Activated gamma-delta T cell (primary cell): Measurements from ENCODE around the gene KLHL26.

Experiments
- DNase-seq: peaks from one replicate; lab custom pipeline; 2025; lab: John Stamatoyannopoulos, UW

Gene KLHL26

DNA sequence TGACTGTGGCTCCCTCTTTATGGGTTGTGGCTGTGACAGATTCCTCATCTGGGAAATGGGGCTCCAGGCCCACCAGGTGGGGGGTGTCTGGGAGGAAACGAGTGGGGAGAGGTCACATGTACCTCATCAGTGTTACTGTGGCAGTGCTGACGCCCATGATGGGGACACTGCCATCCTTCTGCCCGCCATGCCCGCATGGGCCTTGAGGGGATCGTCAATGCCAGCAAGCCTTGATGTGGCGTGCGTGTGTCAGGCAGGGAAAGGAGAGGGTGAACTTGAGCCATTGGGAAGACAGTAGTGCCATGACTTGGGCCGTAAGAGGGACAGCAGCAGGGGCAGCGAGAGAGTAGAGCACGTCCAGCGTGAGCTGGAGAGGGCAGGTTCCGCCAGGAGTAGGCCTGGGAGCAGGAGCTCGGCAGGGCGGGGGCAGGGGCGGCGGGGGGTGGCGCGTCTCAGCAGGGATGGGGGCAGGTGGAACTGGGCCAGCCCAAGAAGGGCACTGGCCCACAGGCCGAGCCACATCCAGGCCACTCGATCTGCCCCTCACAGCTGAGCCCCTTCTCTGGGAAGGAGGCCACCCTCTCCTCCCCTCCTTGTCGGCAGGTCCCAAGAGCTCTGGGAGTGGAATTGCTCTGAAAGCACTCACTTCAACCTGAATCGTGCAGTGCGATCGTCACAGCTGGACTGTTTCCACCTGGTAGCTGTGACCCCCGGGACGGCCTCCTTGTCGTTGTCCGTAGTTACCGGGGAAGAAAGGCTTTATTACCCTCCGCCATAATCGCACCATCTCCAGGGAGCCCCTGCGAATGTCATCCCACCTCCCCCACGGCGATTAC lies 9.9 kb downstream of the KLHL26 start:
- no peak for DNase-seq

- no peak for DNase-seq
Observed at GRCh38 chr19:18647371-18647767, 10.5 kb downstream of the KLHL26 start.

GRCh38 chr19:18647807-18648206 lies 11.0 kb downstream of the KLHL26 start:
- DNase-seq = no peak

- no peak for DNase-seq
Observed at GRCh38 chr19:18648973-18649315, 12.1 kb downstream of the KLHL26 start.

GRCh38 chr19:18649371-18650020 lies 12.7 kb downstream of the KLHL26 start:
- DNase-seq = no peak

GRCh38 chr19:18650021-18650390 lies 13.2 kb downstream of the KLHL26 start:
- DNase-seq = no peak

GRCh38 chr19:18650468-18651041 lies 13.7 kb downstream of the KLHL26 start:
- no peak for DNase-seq

GRCh38 chr19:18651300-18651699 lies 14.5 kb downstream of the KLHL26 start:
- no peak for DNase-seq

DNA sequence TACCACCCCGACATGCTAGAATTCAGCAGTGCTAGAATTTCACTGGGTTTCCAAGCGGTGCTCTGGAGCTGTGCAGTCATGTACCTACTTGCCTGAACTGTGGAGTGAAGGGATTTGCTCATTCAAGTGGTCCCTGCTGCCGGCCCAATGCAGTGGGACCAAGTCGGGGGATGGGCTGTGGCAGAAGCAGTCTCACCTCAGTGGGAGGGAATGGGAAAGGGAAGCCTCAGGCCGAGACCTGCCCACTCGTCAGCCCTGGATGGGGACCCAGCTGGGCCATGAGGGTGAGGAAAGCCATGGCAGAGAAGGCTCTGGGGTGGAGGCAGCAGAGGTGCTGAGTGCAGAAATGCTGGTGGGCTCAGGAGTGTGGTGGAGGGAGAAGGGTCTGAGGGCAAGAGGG lies 14.9 kb downstream of the KLHL26 start:
- no peak for DNase-seq

GRCh38 chr19:18653853-18654252 lies 17.0 kb downstream of the KLHL26 start:
- DNase-seq = no peak

DNA sequence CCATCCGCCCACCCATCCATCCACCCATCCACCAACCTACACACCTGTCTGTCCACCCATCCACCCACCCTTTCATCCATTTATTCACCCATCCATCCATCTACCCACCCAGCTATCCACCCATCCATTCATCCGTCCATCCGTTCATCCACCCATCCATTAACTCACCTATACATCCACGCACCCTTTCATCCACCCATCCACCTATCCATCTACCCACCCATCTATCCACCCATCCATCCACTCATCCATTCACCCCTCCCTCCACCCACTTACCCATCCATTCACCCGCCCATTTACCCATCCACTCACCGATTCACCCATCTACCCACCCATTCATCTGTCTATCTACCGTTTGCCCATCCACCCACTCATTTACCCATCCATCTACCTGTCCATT lies 17.6 kb downstream of the KLHL26 start:
- DNase-seq = no peak

DNA sequence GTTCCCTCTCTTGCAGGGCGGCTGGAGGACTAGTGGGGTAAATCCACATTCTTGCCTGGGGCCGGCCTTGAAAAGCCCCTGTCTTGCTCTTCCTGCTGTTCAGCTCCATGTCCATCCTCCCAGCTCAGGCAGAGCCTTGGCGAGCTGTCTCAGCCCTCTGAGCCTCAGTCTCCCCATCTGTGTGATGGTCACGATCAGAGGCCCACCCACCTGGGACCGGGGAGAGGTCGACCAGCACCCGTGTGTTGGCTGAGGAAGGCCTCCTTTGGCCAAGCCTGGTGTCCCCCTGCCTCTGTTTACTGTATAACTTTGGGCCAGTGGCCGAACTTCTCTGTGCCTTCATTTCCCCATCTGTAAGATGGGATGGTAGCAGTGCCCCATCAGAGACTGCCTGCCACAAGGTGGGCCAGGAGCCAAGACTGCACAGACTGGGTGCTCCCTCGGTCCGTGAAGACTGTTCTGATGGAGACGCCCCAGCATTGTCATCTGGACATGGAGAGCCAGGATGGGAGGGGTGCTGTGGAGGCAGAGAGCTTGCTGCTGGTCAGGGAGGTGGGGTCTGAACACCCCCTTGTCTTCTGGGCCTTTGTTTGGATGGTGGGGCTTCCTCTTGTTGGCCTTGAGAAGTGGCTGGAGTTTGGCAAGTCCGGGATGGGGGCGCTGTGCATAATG lies 18.5 kb downstream of the KLHL26 start:
- DNase-seq = no peak

DNA sequence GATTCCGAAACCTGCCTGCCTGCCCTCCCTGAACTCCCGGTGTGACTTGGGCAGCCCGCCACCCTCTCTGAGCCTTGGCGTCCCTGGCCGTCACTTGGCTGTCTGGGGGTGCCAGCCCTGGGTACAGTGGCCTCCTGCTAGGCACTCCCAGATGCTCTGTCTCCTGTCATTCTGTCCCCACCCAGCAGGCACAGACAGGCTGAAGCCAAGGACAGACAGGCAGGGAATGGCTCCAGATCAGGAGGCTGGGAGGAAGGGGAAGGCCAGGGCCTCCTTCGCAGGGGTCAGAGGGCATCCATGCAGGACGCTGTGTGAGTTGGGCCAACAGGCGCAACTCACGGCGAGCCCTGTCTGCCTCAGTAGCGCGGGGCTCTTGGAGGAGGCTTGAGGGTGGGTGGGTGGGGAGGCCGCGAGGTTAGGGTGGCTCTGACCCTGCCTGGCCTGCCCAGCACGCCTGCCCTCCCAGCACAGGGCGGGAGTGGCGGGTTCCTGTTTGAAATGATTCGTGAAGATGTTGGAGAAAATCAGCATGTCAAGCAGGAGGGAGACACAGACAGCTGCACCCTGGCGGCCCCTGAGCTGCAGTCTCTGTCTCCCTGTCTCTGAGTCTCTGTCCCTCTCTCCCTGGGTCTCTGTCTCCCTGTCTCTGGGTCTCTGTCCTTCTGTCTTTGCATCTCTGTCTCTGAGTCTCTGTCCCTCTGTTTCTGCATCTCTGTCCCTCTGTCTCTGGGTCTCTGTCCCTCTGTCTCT lies 19.7 kb downstream of the KLHL26 start:
- no peak for DNase-seq

- DNase-seq = no peak
Observed at GRCh38 chr19:18657590-18658365, 20.9 kb downstream of the KLHL26 start.

GRCh38 chr19:18658366-18658855 lies 21.6 kb downstream of the KLHL26 start:
- no peak for DNase-seq

GRCh38 chr19:18659281-18660050 lies 22.6 kb downstream of the KLHL26 start:
- no peak for DNase-seq

DNA sequence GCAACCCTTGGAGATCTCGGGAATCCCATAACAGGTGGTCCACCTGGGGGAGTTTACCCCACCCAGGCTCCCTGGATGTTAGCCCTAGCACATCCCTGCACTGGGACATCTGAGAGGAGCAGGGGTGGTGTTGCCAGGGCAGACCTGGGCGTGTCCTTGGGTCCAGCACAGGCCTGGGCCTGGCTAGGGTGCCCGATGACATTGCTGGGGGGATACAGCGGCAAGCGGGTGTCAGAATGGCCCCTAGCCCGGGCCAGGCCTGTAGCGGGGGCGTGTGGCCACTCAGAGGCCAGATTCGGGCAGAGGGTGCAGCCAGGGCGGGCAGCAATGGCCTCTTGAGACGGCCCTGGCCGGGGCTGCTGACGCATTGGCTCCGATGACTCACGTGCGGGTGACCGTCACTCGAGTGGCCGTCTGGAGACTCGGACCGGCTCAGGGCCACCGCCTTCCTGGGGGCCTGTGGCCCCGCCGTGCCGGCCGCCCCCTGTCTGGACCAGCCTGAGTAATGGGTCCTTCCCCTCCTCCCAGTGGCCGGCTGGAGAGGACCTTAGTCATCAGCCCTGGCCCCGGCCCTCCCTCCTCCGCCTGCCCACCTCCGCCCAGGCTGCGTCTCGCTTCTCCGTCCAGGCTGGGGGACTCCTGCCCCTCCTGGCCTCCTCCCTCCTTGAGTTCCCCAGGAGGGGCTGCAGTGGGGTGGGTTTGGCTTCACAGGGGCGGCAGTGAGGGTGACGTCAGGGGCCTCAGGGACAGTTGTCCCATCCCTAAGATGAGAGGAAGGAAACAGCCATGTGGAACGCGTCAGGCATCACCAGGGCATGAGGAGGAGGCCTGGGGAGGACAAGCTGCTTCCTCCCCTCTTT lies 23.5 kb downstream of the KLHL26 start:
- DNase-seq = no peak

DNA sequence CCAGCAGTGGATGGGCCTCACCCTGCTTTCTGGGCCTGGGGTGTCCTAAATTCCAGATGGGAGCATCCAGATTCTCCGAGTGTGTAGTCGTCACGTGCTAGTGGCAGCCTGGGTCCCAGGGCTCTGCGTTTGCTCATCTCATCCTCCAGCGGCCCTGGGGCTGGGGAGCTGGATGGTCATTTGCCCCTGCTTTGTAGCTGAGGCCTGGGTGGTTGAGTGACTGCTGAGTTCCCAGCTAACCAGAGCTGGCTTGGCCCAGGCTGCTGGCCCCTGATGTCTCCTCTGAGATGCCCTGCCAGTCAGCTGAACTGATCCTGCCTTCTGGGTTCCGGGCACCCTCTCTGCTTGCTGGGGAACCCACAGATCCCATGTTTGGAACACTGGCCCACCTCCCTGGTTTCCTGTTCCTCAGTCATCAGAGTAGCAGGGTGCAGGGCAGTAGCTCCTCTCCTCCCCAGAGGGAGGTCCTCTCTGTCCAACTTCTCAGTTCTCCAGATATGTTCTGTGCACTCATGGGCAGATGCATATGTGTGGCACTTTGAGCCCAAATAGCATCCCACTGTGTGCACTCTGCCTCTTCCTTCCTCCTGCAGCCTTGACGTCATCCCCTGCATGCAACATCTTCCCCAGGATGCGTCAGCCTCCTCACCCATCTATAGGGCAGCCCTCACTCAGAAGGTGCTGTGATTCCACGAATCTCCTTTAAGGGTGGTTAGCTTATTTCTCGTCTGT lies 24.3 kb downstream of the KLHL26 start:
- DNase-seq = no peak
